GM21381 (cell line): Measurements from ENCODE around the gene SLC12A8.
"Not testable (repeated sequence)": the region's sequence is repeated elsewhere in the genome, so short reads cannot be mapped to it uniquely, and the experiment has no call there.

Experiments used
- ATAC-seq: cut with Tn5 transposase; IDR thresholded peaks from one replicate; pipeline ENCODE4 v1.9.1; 2021; ENCODE audit warnings: mild to moderate bottlenecking, moderate library complexity; ENCODE audit not compliant: unreplicated experiment

Gene SLC12A8

GRCh38 chr3:125116311-125117080 is 96.1 kb downstream of the SLC12A8 start:
- ATAC-seq, result no peak

- no peak for ATAC-seq
Measured at GRCh38 chr3:125115640-125116039, 96.9 kb downstream of the SLC12A8 start.

DNA sequence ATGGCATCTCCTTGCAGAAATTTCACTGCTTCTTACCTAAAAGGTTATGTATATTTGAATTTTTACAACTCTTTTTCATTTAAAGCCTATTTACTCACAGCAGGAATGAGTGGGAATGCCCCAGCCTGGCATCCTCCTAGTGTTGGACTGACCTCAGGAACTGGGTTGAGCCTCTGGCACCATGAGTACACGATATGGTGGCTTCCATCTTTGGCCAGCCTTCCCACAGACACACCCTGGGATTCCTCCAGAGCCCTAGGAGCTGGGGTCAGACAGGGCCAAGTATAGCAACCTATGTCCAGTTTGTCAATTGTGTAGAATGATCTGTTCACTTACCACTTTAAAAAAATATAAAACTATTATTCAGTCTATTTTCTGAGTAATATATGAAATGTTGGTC is 99.6 kb downstream of the SLC12A8 start:
- ATAC-seq, result no peak

- no peak for ATAC-seq
Measured at GRCh38 chr3:125110876-125111480, 101.6 kb downstream of the SLC12A8 start.

DNA sequence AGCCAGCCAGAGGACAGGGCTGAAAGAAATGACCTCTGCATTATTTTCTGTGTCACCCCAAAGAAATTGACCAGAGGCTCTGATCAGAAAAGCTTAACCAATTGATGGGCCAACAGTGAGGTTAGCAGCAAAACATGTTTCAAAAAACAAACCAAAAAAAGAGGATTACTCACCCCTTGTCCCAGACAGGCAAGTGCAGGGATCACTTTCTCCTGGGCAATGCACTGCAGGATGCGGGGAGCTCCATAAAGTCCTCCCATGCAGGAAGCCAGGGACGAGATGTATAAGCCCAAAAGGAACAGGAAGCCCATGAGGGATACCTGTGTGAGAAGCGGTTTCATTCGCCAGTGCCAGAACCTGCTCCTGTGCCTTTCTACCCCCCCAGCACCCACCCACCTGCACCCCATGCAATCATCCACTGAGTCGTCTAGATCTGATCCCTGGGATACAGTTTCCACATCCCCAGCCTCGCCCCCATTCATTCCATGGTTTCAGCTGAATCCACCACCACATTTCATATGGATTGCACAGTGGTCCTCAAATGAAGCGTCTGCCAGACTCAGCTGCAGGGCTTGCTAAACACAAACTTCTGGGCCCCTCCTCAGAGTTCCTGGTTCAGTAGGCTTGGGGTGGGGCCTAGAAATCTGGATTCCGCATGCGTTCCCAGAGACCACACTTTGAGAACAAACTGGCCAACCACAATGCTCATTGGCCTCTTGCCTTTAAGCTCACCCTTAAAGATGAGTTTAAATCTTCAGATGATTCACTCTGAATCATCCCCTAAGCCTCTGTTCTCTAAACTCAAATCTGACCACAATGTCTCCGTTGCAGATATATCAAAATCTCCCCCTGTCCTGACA is 102.3 kb downstream of the SLC12A8 start:
- ATAC-seq, result no peak

GRCh38 chr3:125109536-125109925 is 103.0 kb downstream of the SLC12A8 start:
- ATAC-seq, result no peak

DNA sequence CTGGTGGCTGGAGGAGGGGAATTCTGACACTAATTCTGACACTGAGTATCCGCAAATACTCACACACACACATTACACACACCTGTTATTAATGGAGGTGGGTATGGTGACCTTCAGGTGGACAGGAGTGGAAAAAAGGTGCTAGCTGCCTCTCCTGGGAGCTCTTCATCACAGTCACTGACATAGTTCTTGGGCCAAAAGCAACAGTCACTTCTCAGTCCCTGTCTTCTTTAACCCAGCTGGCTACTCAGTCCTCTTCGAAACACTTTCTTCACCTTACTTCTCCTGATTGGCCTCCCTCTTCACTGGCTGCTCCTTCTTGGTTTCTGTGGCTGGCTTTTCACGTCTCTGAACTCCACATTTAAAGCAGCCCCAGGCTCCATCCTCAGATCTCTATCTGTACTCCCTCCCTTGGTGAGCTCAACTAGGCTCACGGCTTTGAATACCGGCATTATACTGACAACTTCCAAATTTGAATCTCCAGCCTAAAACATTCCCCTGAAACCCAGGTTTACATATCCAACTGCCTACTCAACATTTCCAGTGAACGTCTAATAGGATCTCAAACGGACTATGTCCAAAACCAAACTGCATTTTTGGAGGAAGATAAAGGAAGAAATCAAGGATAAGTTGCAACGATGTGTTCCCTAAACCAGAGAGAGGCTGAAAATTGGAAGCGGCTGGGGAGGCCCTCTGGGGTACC is 103.6 kb downstream of the SLC12A8 start:
- no peak for ATAC-seq

GRCh38 chr3:125107861-125108567 is 104.5 kb downstream of the SLC12A8 start:
- ATAC-seq, result peak; percentile 38

DNA sequence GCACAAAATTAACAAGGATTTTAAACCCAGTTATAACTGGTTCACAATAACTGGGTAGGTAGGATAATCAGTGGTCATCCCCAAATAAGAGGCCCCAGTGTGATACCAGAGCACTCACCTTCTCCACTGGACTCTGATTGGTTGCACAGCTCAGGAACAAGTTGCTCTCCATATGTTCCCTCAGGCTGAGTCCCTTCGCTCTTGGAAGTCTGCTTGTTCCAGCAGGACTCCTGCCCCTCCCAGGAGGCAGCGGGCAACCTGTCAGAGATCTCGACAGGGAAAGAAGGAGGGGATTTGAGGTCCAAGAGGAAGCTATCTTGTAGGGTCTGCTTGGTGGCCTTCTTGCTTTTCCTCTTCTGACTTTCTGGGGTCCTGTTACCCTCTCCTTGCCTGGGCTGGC is 105.2 kb downstream of the SLC12A8 start:
- no peak for ATAC-seq

GRCh38 chr3:125105116-125105515 is 107.4 kb downstream of the SLC12A8 start:
- no peak for ATAC-seq

GRCh38 chr3:125104639-125105038 is 107.9 kb downstream of the SLC12A8 start:
- no peak for ATAC-seq

DNA sequence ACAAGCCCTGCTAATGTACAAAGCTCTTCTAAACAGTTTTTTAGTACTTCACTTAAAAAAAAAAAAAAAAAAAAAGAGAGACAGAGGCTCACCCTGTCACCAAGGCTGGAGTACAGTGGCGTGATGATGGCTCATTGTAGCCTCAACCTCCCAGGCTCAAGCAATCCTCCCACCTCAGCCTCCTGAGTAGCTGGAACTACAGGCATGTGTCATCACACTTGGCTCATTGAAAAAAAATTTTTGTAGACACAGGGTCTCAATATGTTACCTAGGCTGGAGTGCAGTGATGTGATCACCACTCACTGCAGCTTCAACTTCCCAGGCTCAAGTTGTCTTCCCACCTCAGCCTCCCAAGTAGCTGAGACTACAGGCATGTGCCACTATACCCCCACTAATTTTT is 109.1 kb downstream of the SLC12A8 start:
- no peak for ATAC-seq

- ATAC-seq, result no peak
Measured at GRCh38 chr3:125102470-125102869, 110.1 kb downstream of the SLC12A8 start.

DNA sequence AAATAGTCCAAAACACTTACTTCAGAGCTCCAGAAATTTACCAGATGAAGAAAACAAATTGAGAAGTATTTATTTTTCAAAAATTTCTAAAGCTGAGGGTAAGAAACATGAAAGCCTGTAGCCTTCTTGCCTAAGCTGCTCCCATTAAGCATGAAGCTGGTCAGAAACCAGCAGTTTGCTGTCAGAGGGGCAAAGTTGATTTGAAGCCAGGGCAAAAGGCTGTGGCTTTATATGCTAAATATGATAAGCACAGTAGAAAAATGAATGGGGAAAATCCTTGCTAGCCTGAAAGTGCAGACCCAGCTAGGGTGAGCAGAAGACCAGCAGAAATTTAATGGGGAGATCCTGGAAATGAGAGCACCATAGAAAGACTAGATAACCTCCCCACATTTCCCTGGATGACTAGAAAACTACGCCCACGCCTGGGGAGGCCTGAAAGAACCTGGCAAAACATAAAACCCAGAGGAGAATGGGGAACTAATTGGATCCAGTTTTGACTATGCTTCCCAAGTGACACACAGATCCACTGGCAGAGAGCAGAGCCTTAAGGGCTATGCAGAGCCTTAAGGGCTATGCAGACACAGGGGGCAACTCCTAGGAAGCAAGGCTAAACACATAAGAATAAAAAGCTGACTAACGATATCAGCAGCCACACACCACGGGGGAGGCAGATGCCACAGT is 113.8 kb downstream of the SLC12A8 start:
- ATAC-seq, result no peak

GRCh38 chr3:125090649-125091048 is 121.9 kb downstream of the SLC12A8 start:
- no peak for ATAC-seq

GRCh38 chr3:125087768-125088391 is 124.7 kb downstream of the SLC12A8 start:
- ATAC-seq, result no peak

DNA sequence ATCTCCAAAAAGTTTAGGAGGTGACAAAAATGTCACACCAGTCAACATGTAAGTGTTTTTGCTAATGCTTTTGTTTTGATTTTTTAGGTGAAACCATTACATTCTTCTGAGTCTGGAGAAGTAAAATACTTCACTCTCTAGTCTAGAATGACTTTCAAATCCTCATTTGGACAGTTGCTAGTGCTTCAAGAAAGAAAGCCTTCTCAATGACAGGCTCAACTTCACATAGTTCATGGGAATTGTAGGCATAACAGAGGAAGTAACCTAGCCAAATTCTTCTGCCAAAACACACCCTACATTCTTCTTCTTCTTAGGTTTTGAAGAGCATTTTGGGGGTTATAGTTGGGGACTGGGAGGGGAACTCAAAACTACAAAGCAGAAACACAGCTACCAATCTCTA is 127.4 kb downstream of the SLC12A8 start:
- ATAC-seq, result no peak

GRCh38 chr3:125083776-125084175 is 128.8 kb downstream of the SLC12A8 start:
- ATAC-seq, result no peak

DNA sequence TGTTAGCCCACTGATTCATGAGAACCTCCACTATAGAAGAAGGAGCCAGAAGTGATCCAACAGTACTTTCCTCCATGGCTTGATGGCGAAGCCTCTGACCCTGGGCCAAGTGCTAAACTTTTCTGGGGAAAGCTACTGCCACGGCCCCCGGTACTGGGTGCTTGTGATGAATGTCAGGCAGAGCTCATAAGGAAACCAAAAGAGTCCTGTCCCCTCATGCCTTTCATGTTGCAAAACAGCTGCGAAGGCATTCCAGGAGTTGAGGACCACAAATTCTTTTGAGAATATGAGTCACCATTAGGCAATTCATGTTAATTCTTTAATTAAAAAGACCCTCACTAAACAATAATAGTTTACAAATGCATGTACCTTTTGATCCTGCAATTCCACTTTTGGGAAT is 130.2 kb downstream of the SLC12A8 start:
- ATAC-seq, result not testable (repeated sequence)
